Panc1 (cell line): ENCODE results near the gene LPIN1. TPM values are rescaled to one million over a fixed set of nuclear protein-coding genes. Genes with fewer than 3 reads are reported as not detected.

Experiments
- ATAC-seq: fragments of 200-7000 bp; cut with Tn5 transposase; 2 replicates; pipeline ENCODE4 v1.9.1; 2020; ENCODE audit warnings: mild to moderate bottlenecking, moderate library complexity
- BruUV-seq: library from RNA; stranded (reverse); fragments of 400-500 nt; replicated peaks from 2 replicates; lab custom pipeline; 2021; lab: Mats Ljungman, UMichigan
- CTCF ChIA-PET: fragments of 300-600 bp; sonication (Branson Sonifier 250); formaldehyde crosslinking; loops from one replicate; lab custom pipeline; 2022; ENCODE audit warnings: antibody characterized with exemption; lab: Charles Lee
- POLR2A ChIA-PET: fragments of 300-600 bp; sonication (Branson Sonifier 250); formaldehyde crosslinking; loops from one replicate; lab custom pipeline; 2022; ENCODE audit warnings: antibody characterized with exemption; lab: Charles Lee
- DNase-seq: peaks from one replicate; pipeline ENCODE4 v3.0.0-alpha.2; 2010; ENCODE audit warnings: low read depth, low spot score
- H3K27ac ChIP-seq: 2 replicates; pipeline ENCODE4 v1.5.1; 2011; ENCODE audit warnings: mild to moderate bottlenecking, low read length, inconsistent platforms
- H3K27me3 ChIP-seq: fragments of 200-500 bp; sonication (Bioruptor generic); 2 replicates; pipeline ENCODE4 v1.6.0; 2014; ENCODE audit warnings: low read length, inconsistent platforms; ENCODE audit not compliant: control insufficient read depth, insufficient read depth
- H3K36me3 ChIP-seq: fragments of 200-500 bp; sonication (Bioruptor generic); 2 replicates; pipeline ENCODE4 v1.5.1; 2014; ENCODE audit warnings: inconsistent platforms, mild to moderate bottlenecking, low read length, moderate library complexity; ENCODE audit not compliant: control insufficient read depth, insufficient read depth
- H3K4me1 ChIP-seq: 2 replicates; pipeline ENCODE4 v1.5.1; 2011; ENCODE audit warnings: inconsistent platforms, mild to moderate bottlenecking, low read length, moderate library complexity; ENCODE audit not compliant: control insufficient read depth, insufficient read depth
- H3K4me3 ChIP-seq, 2 experiments: 2 replicates each; pipeline ENCODE4 v1.5.1; 2011 to 2012; ENCODE audit warnings: low read depth in 2 of 2, low read length in 2 of 2, mild to moderate bottlenecking in 2 of 2, inconsistent platforms in 1 of 2, moderate library complexity in 1 of 2
- H3K9me3 ChIP-seq: fragments of 200-500 bp; sonication (Bioruptor generic); 2 replicates; pipeline ENCODE4 v1.5.1; 2014; ENCODE audit warnings: low read depth, mild to moderate bottlenecking, inconsistent platforms, low read length, moderate library complexity; ENCODE audit not compliant: control insufficient read depth, insufficient read depth
- CTCF ChIP-seq: fragments of 450-650 bp; IDR thresholded peaks from 2 replicates; pipeline ENCODE4 v1.5.1; 2017; ENCODE audit warnings: mild to moderate bottlenecking
- POLR2AphosphoS5 ChIP-seq: IDR thresholded peaks from 2 replicates; pipeline ENCODE4 v1.6.1; 2012; ENCODE audit warnings: mild to moderate bottlenecking, low read depth, low read length, moderate library complexity
- REST ChIP-seq, 2 experiments: IDR thresholded peaks; 2 replicates each; pipeline ENCODE4 v1.6.1; 2011 to 2012; ENCODE audit warnings: low read depth in 2 of 2, control low read depth in 1 of 2, low read length in 1 of 2, mild to moderate bottlenecking in 1 of 2, moderate library complexity in 1 of 2; ENCODE audit not compliant: insufficient read depth in 1 of 2
- SIN3A ChIP-seq: IDR thresholded peaks from 2 replicates; pipeline ENCODE4 v1.6.1; 2012; ENCODE audit warnings: low read depth, mild to moderate bottlenecking, low read length, moderate library complexity, borderline replicate concordance; ENCODE audit not compliant: insufficient read depth
- TCF7L2 ChIP-seq: IDR thresholded peaks from 2 replicates; pipeline ENCODE4 v1.6.1; 2011; ENCODE audit warnings: mild to moderate bottlenecking, low read depth, low read length, inconsistent platforms
- in situ Hi-C: cut with HindIII; loops from 2 replicates; pipeline ENCODE4 v1.10.0; 2016; ENCODE audit warnings: low sequenced_read_pairs, low pct_unique_long_range_greater_than_20kb
- intact Hi-C: fragments of 100-400 bp; cut with micrococcal nuclease; formaldehyde crosslinking; loops from one replicate; pipeline ENCODE4 v1.10.0; 2022; ENCODE audit not compliant: unreplicated experiment
- total RNA-seq: library from RNA; stranded (reverse); gene quantifications from one replicate; pipeline ENCODE4 v1.2.1, GENCODE V29; 2021; ENCODE audit not compliant: unreplicated experiment

LPIN1 gene
- total RNA-seq, 1 experiment from 2014 or later = 51.8 TPM

- Histone ChIP-seq H3K36me3 (no peaks in the 10 kb centered on the region), H3K4me1 (no peaks in the 10 kb centered on the region), H3K9me3 (no peaks in the 10 kb centered on the region), H3K4me3 (no peak overlapping the region), H3K27ac (no peak overlapping the region), H3K27me3 (no peaks in the 10 kb centered on the region)
- no TSS peak for BruUV-seq
- TF ChIP-seq REST (IDR thresholded peaks at IDR 0.05; ENCODE audit: insufficient read depth in 1 of 2, low read depth in 2 of 2, low read length in 1 of 2) (no peak), CTCF (no peak), TCF7L2 (no peak), SIN3A (no peak), POLR2AphosphoS5 (no peak)
- in situ Hi-C loops (no loop called here), intact Hi-C loops (no loop called here)
- CTCF ChIA-PET = interaction anchor here (0.7 kb wide), 1 partner anchor 96 kb away, joined by 3 read pairs; no protein-coding TSS in a partner anchor
- POLR2A ChIA-PET = no interaction called here
- DNase-seq = no peak
- no peak for ATAC-seq
Observed at GRCh38 chr2:11716689-11717321, 29.6 kb upstream of the LPIN1 start.

- in situ Hi-C loops (no loop called here), intact Hi-C loops (no loop called here)
- H3K9me3 ChIP-seq = no peaks in the 10 kb centered on the region
- DNase-seq (no peak), ATAC-seq (no peak)
- H3K4me1 ChIP-seq = no peaks in the 10 kb centered on the region
- H3K27ac ChIP-seq = no peak overlapping the region
- ChIA-PET POLR2A (no interaction called here), CTCF (interaction anchor here (0.6 kb wide), 1 partner anchor 32 kb away, joined by 3 read pairs; no protein-coding TSS in a partner anchor)
- H3K36me3 ChIP-seq = no peaks in the 10 kb centered on the region
- no TSS peak for BruUV-seq
- no peak for TF ChIP-seq POLR2AphosphoS5
- TF ChIP-seq SIN3A = no peak
- no peak for TF ChIP-seq CTCF
- no peak for TF ChIP-seq TCF7L2
- TF ChIP-seq REST (IDR thresholded peaks at IDR 0.05; ENCODE audit: insufficient read depth in 1 of 2, low read depth in 2 of 2, low read length in 1 of 2) = no peak
- no peaks in the 10 kb centered on the region for H3K27me3 ChIP-seq
- H3K4me3 ChIP-seq = no peak overlapping the region
Observed at GRCh38 chr2:11717623-11718022, 28.8 kb upstream of the LPIN1 start.
